ENCODE results near the gene TMC8.

- TF ChIP-seq CTCF (conservative IDR thresholded peaks at IDR 0.05; ENCODE audit: low read depth in 2 of 2) (peak; percentile 62 to 76), POLR2AphosphoS5 (IDR thresholded peaks at IDR 0.05; ENCODE audit: low read depth) (no peak), EZH2 (IDR thresholded peaks at IDR 0.05; ENCODE audit: low read depth, unreplicated experiment) (no peak), ETS1 (IDR thresholded peaks at IDR 0.05) (no peak), JUNB (IDR thresholded peaks at IDR 0.05; ENCODE audit: unreplicated experiment) (no peak)
Measured at GRCh38 chr17:78174870-78175642, 44.5 kb downstream of the TMC8 start.

Measured in GM23338 (cell line).